ENCODE results near the gene ECM2.

ECM2 gene

DNA sequence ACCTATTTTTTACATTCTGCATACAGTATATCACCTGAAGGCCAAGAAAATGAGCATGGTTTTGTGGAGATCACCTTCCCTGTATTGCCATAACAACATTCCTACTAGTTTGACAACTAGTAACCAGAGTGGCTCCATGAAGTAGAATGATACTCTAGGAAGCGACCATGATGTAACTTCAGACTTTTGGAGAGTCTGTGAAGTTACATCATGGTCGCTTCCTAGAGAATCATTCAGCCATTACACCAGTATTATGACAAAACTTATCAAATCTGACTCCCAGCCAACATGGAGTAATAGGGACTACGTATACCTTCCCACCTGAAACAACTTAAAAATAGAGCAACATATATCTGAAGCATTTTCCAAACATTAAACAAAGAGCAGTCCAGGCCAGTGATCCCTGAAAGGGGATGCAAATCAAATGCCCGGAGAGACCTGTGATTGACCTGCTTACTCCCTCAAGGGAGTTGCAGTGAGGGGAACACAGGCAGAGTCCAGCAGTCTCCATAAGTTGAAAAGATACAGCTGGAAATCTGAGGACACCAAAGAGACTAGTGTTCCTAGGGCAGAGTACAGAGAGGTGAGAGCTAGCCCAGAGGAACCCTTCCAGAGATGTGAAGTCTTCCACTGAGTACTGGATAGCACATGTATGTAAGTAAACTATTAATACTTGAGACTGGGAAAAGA lies 7.8 kb downstream of the ECM2 start:
- no peak for DNase-seq

DNA sequence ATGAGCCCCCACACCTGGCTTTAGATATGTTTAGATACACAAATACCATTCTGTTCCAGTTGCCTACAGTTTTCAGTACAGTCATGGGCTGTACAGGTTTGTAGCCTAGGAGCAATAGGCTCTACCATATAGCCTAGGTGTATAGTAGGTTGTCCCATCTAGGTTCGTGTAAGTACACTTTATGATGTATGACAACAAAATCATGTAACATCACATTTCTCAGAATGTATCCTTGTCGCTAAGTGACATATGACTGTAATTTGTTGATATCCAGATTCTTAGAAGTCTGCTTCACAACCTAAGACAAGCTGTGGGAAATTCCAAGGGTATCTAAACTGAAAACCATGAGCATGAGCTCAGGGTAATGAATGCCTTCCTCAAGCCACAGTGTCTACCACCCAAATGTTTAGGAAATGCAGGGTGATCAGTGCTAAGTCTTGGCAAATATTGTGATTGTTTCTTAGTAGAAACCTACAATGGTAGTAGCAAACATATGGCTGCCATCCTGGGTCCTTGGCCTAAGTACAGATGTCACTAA lies 8.4 kb downstream of the ECM2 start:
- DNase-seq, result no peak

DNA sequence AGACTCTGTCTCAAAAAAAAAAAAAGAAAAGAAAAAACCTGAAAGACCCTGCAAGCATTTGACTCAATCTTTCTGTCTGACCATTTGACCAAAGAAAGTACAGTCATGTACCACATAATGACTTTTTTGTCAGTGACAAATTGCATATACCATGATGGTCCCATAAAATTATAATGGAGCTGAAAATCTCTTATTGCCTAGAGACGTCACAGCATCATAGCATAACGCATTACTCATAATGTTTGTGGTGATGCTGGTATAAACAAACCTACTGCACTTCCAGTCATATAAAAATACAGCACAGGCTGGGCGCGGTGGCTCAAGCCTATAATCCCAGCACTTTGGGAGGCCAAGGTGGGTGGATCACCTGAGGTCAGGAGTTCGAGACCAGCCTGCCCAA lies 10.5 kb downstream of the ECM2 start:
- peak; percentile 49 for DNase-seq

DNA sequence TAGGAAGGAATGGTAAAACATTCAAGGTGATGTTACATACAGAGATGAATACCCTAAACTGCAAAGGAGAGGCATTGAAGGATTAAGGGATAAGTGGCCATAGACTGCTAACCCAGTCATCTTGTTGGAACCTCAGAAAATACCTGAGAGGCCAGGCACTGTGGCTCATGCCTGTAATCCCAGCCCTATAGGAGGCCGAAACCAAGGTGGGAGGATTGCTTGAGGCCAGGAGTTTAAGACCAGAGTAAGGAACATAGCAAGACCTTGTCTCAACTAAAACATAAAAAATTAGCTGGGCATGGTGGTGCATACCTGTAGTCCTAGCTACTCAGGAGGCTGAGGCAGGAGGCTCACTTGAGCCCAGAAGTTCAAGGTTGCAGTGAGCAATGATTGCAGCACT lies 10.9 kb downstream of the ECM2 start:
- no peak for DNase-seq

DNA sequence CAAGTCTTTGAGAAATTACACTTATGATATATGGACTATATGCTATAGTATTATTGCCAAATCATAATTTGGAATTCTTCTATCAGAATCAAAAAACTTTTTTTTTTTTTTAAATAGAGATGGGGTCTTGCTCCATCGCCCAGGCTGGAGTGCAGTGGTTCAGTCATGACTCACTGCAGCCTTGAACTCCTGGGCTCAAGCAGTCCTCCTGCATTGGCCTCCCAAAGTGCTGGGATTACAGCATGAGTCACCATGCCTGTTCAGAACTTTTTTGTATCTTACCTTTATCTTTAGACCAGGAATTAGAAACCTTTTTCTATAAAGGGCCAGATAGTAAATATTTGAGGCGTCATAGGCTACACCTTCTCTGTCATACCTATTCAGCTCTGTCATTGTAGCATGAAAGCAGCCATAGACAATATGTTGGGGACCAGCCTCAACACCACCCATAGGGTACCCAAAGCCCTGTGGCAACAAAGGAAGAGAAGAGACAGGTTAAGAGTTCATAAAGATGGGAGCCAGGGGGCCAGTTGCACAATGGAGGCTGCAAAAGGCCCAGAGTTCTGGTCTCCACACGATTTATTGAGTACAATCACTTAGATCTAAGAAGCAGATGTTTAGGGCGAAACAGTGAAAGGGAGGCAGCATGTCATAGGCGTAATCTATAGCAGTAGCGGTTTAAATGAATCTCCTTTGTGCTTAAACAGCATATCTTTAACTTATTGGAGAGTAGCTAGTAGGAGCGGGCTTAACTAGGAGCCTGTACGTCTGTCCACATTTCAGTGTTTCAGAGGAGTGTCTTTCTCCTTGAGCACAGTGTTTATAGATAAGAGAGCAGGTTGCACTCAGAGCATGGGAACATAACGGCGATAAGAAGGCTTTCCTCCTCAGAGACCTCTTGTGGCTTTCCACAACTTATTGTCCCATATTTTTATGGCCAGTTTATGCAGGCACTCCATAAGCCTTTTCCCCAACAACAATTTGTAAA lies 12.5 kb downstream of the ECM2 start:
- no peak for DNase-seq

DNA sequence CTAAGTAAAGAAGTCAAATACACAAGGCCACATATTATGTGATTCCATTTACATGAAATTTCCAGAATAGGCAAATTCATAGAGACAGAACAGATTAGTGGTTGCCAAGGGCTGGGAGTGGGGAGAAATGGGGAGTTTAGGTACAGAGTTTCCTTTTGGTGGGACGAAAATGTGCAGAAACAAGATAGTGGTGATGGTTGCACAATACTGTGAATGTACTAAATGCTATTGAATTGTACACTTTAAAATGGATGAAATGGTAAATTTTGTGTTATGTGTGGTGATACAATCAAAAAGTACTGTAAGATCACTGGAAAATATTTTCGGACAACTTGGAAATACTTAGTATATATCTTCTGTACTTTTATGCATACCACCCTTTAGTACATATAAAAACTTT lies 15.0 kb downstream of the ECM2 start:
- DNase-seq, result no peak

DNA sequence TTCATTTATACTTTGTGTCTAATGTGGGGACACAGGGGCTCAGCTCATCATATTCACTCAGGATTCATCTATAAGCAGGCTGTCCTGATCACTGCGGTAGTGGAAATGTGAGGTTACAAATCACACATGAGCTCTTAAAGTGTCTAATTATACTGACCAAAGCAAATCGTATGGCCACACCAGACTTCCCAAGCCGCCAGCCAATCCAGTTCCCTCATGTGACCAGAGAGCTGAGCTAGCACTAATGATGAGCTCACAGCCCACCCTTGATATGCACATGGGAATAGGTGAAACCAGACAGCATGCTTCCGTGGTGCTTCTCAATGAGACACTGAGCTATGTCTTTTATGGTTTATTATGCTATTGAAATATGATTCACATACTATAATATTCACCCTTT lies 17.6 kb downstream of the ECM2 start:
- DNase-seq, result no peak

DNA sequence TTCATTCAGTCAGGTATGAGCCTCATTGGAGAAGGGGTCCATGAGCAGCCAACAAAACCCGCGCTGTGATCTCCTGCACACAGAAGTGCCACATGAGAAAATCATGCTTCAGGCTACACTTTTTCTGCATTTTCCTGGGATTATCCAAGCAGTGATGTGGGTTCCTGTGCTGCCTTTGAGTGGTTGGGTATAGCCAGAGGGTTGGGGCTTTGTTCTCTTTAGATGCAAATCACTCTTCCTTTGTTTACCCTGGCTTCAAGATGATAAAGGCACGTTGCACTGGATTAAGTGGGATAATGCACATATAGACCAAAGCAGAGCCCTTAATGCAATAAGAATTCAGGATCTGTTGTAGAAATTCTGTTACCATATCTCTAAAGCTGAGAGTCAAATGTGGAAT lies 18.7 kb downstream of the ECM2 start:
- no peak for DNase-seq

DNA sequence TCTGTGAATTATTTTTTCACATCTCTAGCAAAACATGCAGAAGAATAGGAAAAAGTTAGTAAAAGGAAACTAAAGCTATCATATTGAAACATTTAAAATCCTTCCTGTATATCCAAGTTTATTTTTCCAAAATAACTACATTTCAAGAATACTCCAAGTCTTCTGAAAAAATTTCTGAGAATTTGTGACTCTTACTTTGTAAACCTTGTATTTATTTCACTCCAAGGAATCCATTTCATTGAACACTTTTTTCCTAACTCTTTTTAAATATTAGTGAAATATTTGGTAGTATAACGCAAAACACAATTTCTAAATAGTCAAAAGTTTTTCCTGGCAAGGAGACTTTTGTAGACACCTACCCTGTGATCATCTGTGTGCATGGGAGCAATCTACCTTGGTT lies 19.3 kb downstream of the ECM2 start:
- no peak for DNase-seq

DNA sequence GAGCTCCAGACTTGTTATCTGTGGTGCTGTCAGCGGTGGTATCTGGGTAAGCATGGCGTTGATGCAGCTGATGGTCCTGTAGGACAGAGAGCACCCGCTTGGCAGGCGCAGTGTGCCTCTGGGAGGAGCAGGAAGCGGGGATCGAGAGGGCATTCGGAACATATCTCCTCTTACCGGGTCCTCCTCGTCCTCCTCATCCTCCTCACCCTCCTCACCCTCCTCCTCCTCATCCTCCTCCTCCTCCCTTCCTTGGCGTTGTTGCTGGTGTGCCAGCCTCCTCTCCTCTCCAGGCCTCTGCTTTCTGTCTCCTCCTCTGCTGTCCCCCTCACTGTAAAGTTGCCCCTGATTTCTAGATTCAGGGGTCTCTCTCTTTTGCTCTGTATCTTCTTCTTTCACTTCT lies 21.2 kb downstream of the ECM2 start:
- no peak for DNase-seq

DNA sequence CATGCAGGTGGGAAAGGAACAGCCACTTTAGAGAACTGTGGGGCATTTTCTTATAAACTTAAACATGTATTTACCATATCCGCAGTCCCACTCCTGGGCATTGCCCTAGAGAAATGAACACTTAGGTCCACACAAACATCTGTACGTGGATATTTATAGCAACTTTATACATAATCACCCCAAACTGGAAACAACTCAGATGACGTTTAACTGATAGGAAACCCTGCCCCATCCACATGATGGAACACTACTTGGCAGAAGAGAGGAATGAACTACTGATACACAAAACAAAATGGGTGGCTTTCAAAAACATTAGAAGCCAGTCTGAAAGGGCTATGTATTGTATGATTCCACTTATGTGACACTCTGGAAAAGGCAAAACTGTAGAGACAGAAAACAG lies 22.4 kb downstream of the ECM2 start:
- DNase-seq, result no peak

DNA sequence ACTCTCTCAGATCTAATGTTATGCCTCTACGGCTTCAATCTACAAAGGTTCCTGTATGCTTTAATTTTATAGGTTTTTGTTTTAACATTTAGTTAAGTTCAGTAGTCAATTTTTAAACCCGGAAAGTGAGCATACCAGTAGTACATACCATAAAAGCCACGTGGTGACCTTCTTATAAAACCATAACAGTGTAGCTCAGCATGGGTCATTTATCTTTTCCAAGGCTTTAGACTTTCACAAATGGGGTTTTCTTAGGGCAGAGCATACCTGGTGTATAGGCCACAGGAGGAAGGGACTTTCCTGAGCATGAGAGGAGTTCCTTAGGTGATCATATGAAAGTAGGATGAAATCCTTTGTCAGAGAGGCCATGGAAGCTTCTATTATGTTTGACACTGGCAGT lies 23.2 kb downstream of the ECM2 start:
- no peak for DNase-seq

DNA sequence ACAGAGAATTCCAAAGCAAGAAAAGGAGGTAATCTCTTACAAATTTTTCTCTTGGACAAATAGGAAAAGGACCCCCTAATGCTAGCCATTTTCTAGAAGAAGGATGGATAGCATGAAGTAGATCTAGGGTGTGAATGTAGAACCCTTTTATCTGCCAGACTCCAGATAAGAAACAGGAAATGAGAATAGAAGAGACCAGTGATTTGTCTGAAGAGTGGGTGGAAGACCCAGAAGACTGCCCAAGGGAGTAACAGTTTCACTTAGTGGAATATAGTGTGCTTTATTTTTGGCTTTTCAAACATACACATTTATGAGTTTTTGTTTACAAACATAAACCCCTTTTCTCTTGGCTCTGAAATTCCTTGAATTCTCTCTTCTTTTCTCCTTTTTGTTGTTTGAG lies 25.0 kb downstream of the ECM2 start:
- no peak for DNase-seq

DNA sequence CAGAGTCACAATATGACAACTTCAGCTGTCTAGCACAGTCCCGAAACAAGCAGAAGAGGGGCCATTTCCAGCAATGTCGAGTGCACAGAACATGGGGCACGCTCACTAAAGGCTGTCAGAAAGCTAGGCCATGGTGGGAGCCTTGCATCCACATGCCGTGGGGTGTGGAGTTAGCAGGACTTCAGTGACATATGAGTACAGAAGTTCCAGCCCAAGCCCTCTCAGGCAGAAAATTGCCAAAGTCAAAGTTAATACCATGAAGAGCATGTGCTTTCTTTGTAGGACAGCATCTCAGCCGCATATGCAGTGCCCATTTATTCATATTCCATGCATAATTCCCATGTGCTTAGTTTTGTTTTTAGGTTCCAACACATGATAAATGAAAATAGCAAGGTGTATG lies 26.7 kb downstream of the ECM2 start:
- no peak for DNase-seq

DNA sequence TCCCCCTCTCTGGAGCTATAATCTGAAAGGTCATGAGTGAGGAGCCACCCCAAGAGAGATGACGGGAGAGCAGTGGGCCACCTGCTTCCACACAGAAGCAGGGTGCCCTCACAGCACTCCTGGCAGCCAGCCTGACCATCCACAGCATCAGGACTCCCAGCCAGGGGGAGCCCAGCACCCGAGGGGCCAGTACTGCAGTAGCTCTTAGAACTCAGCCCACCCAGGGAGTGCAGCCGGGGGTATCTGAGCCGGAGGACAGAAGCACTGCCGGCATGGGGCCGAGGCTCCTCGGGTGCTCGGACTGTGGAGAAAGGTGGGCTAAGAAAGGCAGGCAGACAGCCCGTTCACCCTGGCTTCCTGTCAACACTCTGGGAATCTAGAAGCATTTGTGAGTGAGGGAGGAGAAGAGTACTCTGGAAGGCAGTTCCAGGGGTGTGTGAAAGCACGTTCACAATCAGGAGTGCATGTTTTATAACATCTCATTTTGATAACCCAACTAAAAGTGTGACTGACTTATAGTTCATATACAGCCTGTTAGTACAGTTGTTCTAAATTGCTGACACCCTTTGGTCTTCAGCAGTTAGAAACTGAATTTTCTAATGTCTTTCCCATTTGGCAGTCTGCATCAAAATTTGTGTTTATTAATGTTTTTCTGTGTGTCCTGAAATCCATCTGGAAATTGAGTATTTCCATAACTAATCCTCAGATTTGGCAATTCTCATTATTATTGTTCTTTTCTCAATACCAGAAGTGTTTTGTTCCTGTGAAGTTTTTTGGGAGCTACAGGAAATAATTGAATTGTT lies 27.6 kb downstream of the ECM2 start:
- DNase-seq, result no peak

DNA sequence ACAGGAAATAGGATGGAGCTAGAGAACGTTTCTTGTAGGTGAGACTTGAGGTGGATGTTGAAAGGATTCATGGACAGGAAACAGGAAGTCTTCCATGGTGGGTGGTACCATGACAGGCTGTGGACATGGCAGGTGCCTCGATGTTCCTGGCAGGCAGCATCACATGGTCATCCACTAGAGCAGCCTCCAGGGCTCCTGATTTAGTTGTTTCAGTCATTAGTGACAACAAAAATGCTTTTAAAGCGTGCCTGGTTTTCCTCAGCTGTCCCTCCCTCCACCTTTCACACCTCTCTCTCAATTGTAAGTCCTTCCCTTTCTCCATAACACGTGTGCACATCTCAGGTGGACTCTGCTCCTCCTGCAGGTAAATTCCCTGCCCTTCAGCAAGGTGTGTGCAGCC lies 28.3 kb downstream of the ECM2 start:
- no peak for DNase-seq

DNA sequence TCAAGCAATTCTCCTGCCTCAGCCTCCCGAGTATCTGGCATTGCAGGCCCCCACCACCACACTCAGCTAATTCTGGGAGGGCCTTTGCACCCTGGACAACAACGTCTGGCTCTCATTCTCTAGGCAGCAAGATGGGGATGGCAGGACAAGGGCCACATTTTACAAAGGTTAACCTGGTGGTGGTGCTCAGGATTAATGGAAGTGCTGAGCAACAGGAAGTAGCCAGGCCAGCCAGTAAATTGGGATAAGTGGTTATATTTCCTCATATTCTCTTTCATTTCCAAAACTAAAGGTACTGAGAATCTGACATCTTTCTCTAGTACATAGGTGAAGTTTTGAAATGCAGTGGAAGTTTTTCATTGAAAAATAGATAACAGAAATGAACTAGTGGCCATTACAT lies 28.8 kb downstream of the ECM2 start:
- DNase-seq, result no peak

DNA sequence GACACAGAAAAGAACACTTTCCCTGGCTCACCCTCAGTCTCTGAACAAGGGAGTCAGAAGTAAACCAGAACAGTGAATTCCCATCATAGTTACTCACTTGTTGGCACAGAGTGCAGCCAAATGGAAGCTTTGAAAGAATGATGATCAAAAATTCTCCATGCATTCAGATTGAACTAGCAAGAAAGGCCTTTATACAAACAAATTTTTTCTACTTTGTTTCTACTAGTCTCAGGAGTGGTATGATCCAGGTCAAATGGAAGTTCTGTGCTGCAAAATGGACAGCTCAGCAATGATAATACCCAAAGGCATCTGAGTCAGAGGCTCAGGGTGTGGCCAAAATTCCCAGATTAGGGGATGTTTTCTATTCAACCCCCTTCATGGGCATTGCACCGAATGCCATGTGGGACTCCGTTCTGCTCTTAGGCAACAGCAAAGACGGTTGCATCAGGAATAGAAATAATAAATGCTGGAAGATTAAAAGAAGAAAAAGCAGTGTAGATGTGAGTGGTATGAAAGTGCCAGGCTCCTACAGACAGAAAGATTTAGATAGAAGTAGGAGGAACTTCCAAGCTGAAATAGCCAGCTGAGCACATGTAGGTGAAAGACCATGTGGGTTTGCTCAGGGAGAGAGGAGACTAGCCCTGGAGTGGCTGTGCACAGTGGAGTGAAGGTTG lies 29.5 kb downstream of the ECM2 start:
- peak; percentile 96 for DNase-seq

DNA sequence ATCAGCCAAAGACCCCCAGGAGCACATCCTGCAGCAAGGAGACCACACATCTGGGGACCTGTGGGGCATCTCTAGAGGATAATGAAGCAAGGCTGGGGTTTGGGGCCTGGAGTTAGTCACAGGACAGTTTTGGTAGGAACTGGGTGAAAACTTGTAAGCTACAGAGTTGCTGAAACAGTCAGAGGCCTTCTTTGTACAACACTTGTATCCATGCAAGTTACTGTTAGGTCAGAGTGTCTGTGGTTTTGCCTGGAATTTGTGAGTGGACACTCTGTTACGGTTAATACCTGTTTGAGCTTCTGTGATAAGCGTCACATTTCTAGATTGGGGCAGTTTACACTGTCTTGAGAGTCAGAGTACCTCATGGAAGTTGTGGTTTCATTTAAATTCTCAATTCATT lies 30.9 kb downstream of the ECM2 start:
- no peak for DNase-seq

DNA sequence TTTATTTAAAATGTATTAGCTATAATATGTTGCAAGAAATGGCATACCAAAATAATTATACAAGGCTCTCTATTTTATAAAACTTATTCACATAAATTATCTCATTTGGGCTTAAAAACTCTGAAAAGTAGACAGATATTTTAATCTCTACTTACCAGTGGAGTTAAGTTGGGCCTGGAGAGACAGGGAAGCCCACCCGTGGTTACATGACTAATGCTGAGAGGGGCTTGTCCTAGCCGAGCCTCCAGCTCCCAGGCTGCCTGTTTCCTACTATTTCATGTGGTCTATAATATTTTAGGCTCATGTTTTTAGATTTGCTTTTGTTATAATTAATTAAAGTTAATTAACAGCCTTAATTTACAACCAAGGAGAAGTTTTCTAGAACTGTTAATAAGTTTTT lies 32.6 kb downstream of the ECM2 start:
- no peak for DNase-seq

DNA sequence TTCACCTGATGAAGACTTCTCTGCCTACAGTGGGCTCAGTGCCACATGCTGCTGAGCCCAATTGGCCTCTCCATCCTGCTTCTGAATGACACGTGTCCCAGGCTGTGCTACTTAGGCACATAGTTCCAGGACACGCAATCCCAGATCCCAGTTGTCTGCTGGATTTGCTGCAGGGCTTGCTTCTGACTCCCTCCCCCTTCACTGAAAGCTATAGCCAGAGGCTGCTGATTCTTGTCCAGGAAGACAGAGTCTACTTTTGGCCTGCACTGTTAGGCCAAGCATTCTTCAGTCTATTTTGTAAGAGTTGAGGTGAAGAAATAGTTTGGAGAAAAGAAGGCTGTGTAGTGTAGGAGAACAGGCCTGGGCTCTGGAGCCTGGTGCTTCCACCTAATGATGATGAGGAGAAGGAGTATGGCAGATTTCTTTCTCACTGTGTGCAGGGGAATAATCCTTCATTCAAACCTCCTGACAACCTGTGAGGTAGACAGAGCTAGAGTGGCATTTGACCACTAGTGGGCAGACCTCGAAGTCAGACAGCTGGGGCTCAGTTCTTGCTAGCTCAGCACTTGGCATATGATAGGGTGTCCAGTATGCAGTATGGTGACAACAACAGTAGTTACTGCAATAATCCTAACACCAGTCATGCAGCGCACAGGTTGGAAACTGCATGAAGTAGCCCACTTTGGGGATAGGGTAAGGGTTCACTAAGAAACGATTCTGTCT lies 34.0 kb downstream of the ECM2 start:
- DNase-seq, result peak; percentile 36

DNA sequence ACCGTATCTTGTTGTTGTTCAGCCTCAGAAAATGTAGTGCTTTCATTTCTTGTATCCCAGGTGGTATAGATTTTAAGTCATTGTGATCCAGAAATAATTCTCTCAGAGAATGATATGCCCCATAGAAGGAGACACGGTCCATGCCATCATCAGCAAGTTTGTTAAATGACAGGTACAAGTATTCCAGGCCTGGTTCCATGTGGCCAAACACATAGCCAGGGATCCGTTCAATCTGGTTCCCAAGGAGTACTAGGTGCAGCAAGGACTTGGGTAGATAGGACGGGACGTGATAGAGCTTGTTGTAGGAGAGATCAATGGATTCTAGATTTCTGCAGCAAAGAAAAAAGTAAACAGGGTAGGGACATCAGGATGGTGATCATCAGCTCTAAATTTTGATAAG lies 35.1 kb downstream of the ECM2 start:
- DNase-seq, result no peak
